Tibial nerve (tissue), 4 donors: ENCODE data around the gene OGA. TPM values are rescaled to one million over a fixed set of nuclear protein-coding genes. Genes with fewer than 3 reads are reported as not detected.

Experiments used
- DNase-seq, 2 donors: peaks; one replicate each; pipeline ENCODE4 v3.0.0-alpha.2; 2019; ENCODE audit warnings: low spot score in 2 of 2
- H3K27ac ChIP-seq, 4 donors: fragments of 200-600 bp; sonication (generic) in 3 of 4; one replicate each; pipeline ENCODE4 v1.5.1; 2017 to 2019; ENCODE audit warnings: mild to moderate bottlenecking in 1 of 4
- H3K27me3 ChIP-seq, 2 donors: fragments of 200-600 bp; sonication (generic) in 1 of 2; one replicate each; pipeline versions ENCODE4 v1.5.1 to v1.6.0; 2017 to 2019
- H3K36me3 ChIP-seq, 3 donors: fragments of 200-600 bp; sonication (generic); one replicate each; pipeline ENCODE4 v1.5.1; 2018 to 2019
- H3K4me1 ChIP-seq, 4 donors: fragments of 200-600 bp; sonication (generic) in 3 of 4; one replicate each; pipeline ENCODE4 v1.5.1; 2017 to 2019
- H3K4me3 ChIP-seq, 4 donors: fragments of 200-600 bp; sonication (generic) in 3 of 4; one replicate each; pipeline ENCODE4 v1.5.1; 2017 to 2019; ENCODE audit warnings: mild to moderate bottlenecking in 1 of 4, moderate library complexity in 1 of 4
- H3K9me3 ChIP-seq, 4 donors: fragments of 200-600 bp; sonication (generic) in 3 of 4; one replicate each; pipeline ENCODE4 v1.5.1; 2017 to 2019
- EP300 ChIP-seq, 2 donors: sonication (generic); formaldehyde crosslinking; IDR thresholded peaks; one replicate each; pipeline ENCODE4 v1.6.1; 2017; ENCODE audit warnings: antibody characterized with exemption in 2 of 2, mild to moderate bottlenecking in 1 of 2
- POLR2A ChIP-seq, 2 donors: fragments of 450-650 bp; IDR thresholded peaks; one replicate each; pipeline ENCODE4 v1.6.1; 2017; ENCODE audit warnings: antibody characterized with exemption in 2 of 2, mild to moderate bottlenecking in 2 of 2, moderate library complexity in 2 of 2
- WGBS, 2 donors: methylation state at CpG; one replicate each; pipeline ENCODE4 v1.1.5; 2018; 5-methylcytosine and 5-hydroxymethylcytosine counted together
- total RNA-seq, 4 donors: library from RNA; depleted of rRNA; stranded (reverse); fragments of >200 nt; gene quantifications; one replicate each; pipeline ENCODE4 v1.1.0, GENCODE V29; 2016
- TF ChIP-seq, protein P1 (sequence below), 5 experiments: fragments of 200-600 bp in 3 of 5; fragments of 450-650 bp in 2 of 5; sonication (generic) in 3 of 5; IDR thresholded peaks; one replicate each; pipeline ENCODE4 v1.5.1; 2016 to 2019; ENCODE audit warnings: antibody characterized with exemption in 5 of 5, mild to moderate bottlenecking in 3 of 5, moderate library complexity in 2 of 5

OGA gene
- total RNA-seq, 4 donors from 2014 or later, result 206 to 249 (median 224) TPM

GRCh38 chr10:101758858-101759257 lies 59.4 kb downstream of the OGA start:
- Histone ChIP-seq H3K27ac (no peak overlapping the region), H3K9me3 (no peaks in the 10 kb centered on the region), H3K4me3 (no peak overlapping the region), H3K27me3 (no peaks in the 10 kb centered on the region), H3K36me3 (no peaks in the 10 kb centered on the region), H3K4me1 (no peaks in the 10 kb centered on the region)
- no peak for DNase-seq
- no peak for TF ChIP-seq POLR2A (IDR thresholded peaks at IDR 0.05)
- TF ChIP-seq EP300 (IDR thresholded peaks at IDR 0.05), result no peak
- TF ChIP-seq, protein P1, sequence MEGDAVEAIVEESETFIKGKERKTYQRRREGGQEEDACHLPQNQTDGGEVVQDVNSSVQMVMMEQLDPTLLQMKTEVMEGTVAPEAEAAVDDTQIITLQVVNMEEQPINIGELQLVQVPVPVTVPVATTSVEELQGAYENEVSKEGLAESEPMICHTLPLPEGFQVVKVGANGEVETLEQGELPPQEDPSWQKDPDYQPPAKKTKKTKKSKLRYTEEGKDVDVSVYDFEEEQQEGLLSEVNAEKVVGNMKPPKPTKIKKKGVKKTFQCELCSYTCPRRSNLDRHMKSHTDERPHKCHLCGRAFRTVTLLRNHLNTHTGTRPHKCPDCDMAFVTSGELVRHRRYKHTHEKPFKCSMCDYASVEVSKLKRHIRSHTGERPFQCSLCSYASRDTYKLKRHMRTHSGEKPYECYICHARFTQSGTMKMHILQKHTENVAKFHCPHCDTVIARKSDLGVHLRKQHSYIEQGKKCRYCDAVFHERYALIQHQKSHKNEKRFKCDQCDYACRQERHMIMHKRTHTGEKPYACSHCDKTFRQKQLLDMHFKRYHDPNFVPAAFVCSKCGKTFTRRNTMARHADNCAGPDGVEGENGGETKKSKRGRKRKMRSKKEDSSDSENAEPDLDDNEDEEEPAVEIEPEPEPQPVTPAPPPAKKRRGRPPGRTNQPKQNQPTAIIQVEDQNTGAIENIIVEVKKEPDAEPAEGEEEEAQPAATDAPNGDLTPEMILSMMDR (IDR thresholded peaks at IDR 0.05), result no peak
- WGBS, 2 donors, result 73 to 76% methylated on average over 2 of the region's 2 CpGs

- no peak overlapping the region for H3K27ac ChIP-seq
- no peak for DNase-seq
- H3K4me1 ChIP-seq, result no peaks in the 10 kb centered on the region
- WGBS, 2 donors, result 75 to 81% methylated on average over 3 of the region's 3 CpGs
- no peak for TF ChIP-seq POLR2A (IDR thresholded peaks at IDR 0.05)
- TF ChIP-seq, protein P1 (IDR thresholded peaks at IDR 0.05), result no peak
- no peak for TF ChIP-seq EP300 (IDR thresholded peaks at IDR 0.05)
- H3K27me3 ChIP-seq, result no peaks in the 10 kb centered on the region
- no peak overlapping the region for H3K4me3 ChIP-seq
- H3K9me3 ChIP-seq, result no peaks in the 10 kb centered on the region
- H3K36me3 ChIP-seq, result no peaks in the 10 kb centered on the region
Measured at GRCh38 chr10:101752241-101752640, 66.0 kb downstream of the OGA start.

- DNase-seq, result no peak
- no peaks in the 10 kb centered on the region for H3K27me3 ChIP-seq
- H3K4me1 ChIP-seq, result no peaks in the 10 kb centered on the region
- no peak for TF ChIP-seq EP300 (IDR thresholded peaks at IDR 0.05)
- TF ChIP-seq, protein P1 (IDR thresholded peaks at IDR 0.05), result no peak
- no peak for TF ChIP-seq POLR2A (IDR thresholded peaks at IDR 0.05)
- no peak overlapping the region for H3K4me3 ChIP-seq
- H3K36me3 ChIP-seq, result no peaks in the 10 kb centered on the region
- WGBS, 2 donors, result 53 to 57% methylated on average over 19 of the region's 19 CpGs
- H3K9me3 ChIP-seq, result no peaks in the 10 kb centered on the region
- no peak overlapping the region for H3K27ac ChIP-seq
Measured at GRCh38 chr10:101749047-101750016, 68.9 kb downstream of the OGA start.

DNA sequence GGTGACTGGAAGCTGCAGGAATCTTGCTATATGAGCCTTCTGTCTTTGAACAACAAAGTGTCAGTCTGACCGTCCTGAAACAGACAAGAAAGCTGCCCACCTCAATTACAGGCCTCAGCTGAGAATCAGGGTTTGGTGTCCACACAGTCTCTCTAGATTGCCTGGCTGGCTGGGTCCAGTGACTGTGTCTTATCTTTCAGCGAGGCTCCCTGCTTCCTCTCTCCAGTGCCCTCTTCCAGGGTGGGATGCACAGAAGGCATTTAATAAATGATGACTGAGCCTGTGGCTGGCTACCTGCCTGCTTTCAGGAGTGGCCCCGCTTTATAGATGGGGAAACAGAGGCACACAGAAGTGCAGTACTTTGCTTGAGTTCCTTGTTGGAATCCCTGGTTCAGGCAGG lies 69.7 kb downstream of the OGA start:
- no peak overlapping the region for H3K27ac ChIP-seq
- no peak overlapping the region for H3K4me3 ChIP-seq
- TF ChIP-seq EP300 (IDR thresholded peaks at IDR 0.05) (no peak), POLR2A (IDR thresholded peaks at IDR 0.05) (no peak)
- TF ChIP-seq, protein P1 (IDR thresholded peaks at IDR 0.05), result no peak
- H3K27me3 ChIP-seq, result no peaks in the 10 kb centered on the region
- no peaks in the 10 kb centered on the region for H3K9me3 ChIP-seq
- no peaks in the 10 kb centered on the region for H3K4me1 ChIP-seq
- H3K36me3 ChIP-seq, result no peaks in the 10 kb centered on the region
- WGBS, 2 donors, result 80 to 87% methylated on average over 3 of the region's 3 CpGs
- DNase-seq, result no peak

DNA sequence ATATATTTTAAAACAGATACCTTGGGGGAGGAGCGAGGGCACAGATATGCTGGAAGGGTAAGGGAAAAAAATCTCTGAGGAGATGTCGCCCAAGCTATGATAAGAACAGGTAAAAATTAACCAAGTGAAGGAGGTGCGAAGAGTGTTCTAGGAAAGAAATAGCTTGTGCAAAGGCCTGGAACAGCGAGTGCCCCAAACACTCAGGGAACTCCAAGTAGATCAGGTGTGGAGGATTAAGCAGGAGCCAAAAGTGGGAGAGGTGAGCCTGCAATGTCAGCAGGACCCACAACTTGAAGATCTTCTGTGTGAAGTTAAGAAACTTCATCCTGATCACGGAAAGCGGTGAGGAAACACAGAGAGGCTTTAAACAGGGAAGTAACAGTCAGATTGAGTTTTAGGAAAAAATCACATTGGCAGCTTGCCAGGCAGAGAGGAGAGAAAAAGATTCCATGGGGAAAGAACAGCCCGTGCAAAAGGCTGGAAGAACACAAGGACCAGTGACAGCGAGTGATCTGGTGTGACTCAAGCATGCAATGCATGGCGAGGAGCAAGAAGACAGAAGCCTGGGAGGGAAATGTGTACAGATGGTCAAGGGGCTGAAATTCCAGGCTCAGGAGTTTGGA lies 73.1 kb downstream of the OGA start:
- H3K9me3 ChIP-seq, result no peaks in the 10 kb centered on the region
- TF ChIP-seq EP300 (IDR thresholded peaks at IDR 0.05), result no peak
- TF ChIP-seq, protein P1 (IDR thresholded peaks at IDR 0.05), result no peak
- TF ChIP-seq POLR2A (IDR thresholded peaks at IDR 0.05), result no peak
- no peaks in the 10 kb centered on the region for H3K27me3 ChIP-seq
- H3K27ac ChIP-seq, result no peak overlapping the region
- no peak overlapping the region for H3K4me3 ChIP-seq
- H3K4me1 ChIP-seq, result no peaks in the 10 kb centered on the region
- H3K36me3 ChIP-seq, result no peaks in the 10 kb centered on the region
- WGBS, 2 donors, result 62 to 63% methylated on average over 9 of the region's 9 CpGs
- DNase-seq, result peak in 1 of 2 donors; percentile 7
